ENCODE measurements around the gene COX4I2. TPM values are rescaled to one million over a fixed set of nuclear protein-coding genes. Genes with fewer than 3 reads are reported as not detected.

Gene COX4I2
- total and polyA plus RNA-seq, 2 of the 8 experiments (the other 6 are each of a cell fraction or from before 2014, with no cell fraction given), result 0.26 TPM; not detected in 1

GRCh38 chr20:31682352-31682751, 44.6 kb downstream of the COX4I2 start (continued):
- no peak for TF ChIP-seq HDAC2 (IDR thresholded peaks at IDR 0.05; ENCODE audit: borderline replicate concordance in 1 of 2, low read depth in 2 of 2, low read length in 2 of 2)
- TF ChIP-seq RFX5 (IDR thresholded peaks at IDR 0.05; ENCODE audit: borderline replicate concordance, low read depth, low read length), result no peak
- TF ChIP-seq EZH2 (IDR thresholded peaks at IDR 0.05; ENCODE audit: low read depth, low read length, severe bottlenecking), result no peak
- TF ChIP-seq E2F6 (IDR thresholded peaks at IDR 0.05), result no peak
- no peak for TF ChIP-seq JUND (IDR thresholded peaks at IDR 0.05; ENCODE audit: low read length)
- TF ChIP-seq CHD2 (IDR thresholded peaks at IDR 0.05; ENCODE audit: low read length), result no peak

Measured in H1 (cell line).